NT2/D1 (cell line): ENCODE results near the gene SDS.

Experiments
- SUZ12 ChIP-seq: IDR thresholded peaks from 2 replicates; pipeline ENCODE4 v1.6.1; 2011; ENCODE audit not compliant: insufficient read length, insufficient read depth; ENCODE audit errors: extremely low read depth
- YY1 ChIP-seq: IDR thresholded peaks from 2 replicates; pipeline ENCODE4 v1.6.1; 2011; ENCODE audit not compliant: insufficient read length, insufficient read depth
- ZNF274 ChIP-seq: IDR thresholded peaks from 2 replicates; pipeline ENCODE4 v1.6.1; 2011; ENCODE audit warnings: mild to moderate bottlenecking, low read depth, low read length

DNA sequence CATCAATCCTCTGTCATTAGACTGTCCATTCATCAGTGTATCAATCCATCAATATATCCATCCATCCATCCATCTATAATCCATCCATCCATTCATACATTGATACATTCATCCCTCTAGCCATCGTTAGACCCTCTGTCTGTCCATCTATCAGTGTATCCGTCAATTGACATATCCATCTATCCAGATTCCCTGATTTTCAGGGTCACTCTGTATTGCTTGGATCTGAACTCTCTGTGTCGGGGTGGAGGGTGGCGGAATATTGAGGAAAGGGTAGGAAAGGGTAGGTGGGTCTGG, 35.6 kb upstream of the SDS start:
- TF ChIP-seq ZNF274 (no peak), YY1 (no peak), SUZ12 (no peak)
